GM11168 (cell line): ENCODE data around the gene BRF1.

Experiments
- in situ Hi-C: fragments of 300-500 bp; cut with MboI; formaldehyde crosslinking; loops from one replicate; pipeline ENCODE4 v1.12.0; 2022; ENCODE audit warnings: low sequenced_read_pairs; ENCODE audit not compliant: unreplicated experiment

BRF1 gene

DNA sequence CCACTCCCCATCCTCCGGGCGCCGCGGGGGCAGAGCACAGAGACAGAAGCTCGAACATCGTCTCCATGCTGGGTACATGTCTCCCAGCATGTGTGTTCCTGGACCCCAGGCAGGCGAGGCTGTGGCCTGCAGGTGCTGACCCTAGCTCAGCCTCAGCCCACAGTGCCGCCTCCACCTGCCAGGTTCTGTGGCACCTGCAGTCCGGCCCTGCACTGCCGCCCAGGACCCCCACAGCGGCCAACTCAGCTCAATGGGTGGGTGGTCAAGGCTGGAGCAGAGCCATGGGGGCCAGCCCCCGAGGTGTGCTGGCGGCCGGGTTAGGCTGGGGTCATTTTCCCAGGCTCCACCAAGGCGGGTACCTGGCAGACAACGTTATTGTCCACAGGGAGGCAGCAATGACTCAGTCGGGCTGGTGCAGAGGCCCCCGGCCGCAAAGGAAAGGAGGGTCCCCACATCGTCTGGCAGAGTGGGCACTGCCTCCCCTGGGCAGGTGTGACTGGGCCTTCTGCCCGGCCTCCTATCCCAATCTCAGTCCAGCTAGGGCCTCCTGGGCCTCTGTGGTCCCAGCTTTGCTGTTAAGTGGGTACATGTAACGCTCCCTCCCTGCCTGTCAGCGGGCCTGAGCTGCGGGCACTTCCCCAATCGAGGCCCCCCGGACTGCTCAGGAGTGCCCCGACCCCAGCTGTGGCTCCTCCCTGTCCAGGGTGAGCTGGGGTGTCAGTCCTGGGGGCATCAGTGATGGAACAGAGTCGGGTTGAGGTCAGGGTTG lies 99.5 kb downstream of the BRF1 start:
- in situ Hi-C loops: no loop called here

DNA sequence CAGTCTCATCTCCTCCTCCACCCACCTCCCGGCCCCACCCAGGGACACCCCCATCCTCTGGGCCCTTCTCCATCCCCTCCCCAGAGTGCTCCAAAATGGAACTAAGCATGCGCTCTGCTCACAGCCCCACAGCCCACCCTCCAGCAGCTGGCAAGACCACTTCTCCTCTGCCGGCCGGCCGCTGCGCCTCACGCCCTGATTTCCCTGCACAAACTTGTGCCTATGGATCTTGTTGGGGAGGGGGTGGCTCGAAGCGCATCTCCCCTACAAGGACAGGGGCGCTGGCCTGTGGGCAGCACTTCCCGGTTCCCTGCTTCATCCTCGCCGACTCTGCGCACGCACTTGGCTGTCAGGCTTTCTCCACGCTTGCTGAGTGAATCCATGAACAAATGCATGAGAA lies 100.2 kb downstream of the BRF1 start:
- in situ Hi-C loops: no loop called here

DNA sequence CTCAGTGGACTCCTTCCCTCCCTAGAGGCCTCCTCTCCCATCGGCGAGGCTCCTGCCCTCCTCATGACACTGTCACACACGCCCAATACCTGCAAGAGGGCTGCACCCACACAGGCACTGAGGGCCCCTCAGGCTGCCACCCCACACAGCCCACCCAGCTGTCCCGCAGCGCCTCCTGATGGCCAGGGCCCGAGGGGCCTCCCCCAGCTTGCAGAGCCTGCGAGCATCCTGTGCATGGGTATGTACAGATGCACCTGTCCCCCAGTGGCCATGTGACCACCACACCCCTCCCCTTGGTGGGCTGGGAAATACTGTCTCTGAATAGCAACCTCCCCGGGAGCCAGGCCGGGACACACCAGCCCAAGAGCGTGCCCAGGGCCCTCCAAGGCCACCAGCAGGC lies 100.7 kb downstream of the BRF1 start:
- in situ Hi-C loops: no loop called here

DNA sequence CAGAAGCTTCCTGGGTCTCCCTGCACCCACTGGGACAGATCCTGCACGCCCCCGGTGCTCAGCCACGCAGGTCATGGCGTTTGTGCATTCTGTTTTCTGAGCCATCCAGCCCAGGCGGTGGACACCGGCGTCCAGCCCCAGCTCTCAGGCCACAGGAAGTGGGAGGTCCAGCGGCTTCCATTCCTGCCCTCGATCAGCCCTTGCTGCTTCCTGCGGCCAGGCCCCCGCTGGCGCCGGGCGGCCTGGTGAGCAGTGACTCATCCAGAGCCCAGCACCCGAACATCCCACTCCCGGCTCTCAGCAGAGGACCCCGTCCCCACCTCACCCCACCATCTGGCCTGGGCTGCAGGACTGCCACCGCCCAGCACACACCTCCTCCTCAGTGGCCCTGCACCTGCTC lies 101.7 kb downstream of the BRF1 start:
- in situ Hi-C loops: no loop called here

DNA sequence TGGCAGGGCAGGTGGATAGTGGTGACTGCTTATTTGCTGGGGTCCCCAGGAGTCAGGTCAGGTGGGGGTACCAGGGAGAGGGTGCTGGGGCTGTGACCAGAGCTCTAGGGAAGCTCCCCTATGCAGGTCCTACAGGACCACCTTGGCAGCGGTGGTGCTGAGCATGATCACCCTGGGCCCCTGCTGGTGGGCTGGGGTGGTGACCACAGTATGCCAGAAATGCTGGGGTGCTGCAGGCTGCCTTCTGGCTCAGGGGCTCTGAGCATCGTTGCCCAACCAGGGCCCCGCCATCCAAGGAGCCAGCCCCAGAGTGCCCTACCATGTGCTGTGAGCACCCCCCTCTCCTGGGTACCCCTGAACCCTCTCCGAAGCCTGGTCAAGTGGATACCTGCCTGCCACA lies 102.2 kb downstream of the BRF1 start:
- in situ Hi-C loops: no loop called here

DNA sequence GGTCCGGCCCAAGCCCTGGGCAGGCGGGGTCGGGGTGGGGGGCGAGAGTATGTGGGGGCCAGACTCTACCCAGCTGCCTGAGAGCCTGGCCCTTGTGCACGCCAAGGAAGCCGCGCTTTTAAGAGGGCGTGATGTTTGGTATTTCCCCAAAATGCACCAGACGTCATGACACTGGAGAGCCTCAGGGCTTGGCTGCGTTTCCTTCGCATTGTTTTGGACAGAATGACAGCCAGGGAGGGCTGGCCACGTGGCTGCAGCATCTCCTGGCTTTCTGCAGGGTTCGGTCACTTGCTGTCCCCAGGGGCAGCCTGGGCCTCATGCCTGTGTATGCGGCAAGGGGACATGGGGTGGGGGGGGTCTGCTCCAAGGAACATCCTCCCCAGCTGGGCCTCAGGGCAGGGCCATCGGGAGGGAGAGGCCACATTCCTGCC lies 103.6 kb downstream of the BRF1 start:
- in situ Hi-C loops: no loop called here

DNA sequence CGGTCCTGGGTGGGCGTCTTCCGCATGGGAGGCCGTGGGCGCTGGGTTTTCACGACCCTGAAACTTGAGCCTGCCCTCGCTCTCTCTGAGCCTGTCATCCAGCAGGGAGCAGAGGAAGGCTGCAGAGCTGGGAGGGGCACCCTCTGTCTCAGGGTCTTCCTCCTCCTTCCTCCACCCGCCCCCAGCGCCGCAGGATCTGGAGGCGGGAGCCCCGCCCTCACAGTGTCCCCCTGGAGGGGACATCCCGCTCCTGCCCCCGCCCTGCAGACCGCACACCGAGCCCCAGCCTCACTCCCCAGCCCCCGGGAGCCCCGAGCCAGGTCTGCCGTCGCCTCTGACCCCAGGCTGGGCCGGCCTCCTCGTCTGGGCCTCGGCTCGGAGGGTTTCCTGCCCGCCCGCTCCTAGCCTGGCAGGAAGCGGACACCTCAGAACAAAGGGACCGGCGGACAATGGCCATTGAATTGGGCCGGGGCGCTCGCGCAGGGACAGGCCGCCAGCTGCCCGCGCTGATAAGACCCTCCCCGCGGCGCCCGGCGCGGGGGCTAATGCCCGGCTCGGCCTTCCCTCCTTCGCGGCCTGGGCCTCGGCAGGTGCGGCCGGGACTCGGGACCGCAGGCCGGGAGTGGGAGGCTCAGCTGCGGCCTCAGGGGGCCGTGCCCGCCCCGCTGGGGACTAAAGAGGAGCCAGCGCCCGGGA lies 104.4 kb downstream of the BRF1 start:
- in situ Hi-C loops: no loop called here

DNA sequence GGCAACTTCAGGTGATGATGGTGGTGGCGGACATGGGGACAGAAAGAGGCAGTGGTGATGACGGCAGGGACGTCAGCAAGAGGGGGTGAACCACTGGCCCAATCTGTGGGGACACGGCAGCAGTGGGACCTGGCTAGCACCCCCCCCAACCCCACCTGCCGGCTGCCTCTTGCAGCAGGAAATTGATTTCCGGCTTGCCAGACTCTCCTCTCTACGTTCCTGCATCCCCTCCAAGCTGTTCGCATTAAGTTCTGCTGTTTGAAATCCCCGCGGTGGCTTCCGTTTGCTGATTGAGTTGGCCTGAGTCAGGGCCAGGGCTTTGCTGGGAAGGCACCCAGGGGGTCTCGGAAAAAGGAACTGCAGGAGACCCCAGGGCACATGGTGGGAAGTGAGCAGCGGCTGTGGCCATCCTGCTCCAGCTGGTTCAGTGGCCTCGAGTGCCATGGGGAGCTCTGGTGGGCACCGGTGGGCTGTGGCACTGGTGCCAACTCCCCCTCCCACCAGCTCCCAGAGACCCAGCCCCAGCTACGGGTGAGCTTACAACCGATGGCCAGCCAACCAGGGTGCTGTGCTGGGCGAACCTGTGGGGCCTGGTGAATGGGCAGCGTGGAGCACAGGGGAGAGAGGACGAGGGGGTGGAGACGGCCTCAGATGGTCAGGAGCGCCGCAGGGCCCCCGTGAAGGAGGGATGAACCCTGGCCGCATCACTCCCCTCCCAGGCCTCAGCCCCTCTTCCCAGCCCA lies 105.1 kb downstream of the BRF1 start:
- in situ Hi-C loops: no loop called here

DNA sequence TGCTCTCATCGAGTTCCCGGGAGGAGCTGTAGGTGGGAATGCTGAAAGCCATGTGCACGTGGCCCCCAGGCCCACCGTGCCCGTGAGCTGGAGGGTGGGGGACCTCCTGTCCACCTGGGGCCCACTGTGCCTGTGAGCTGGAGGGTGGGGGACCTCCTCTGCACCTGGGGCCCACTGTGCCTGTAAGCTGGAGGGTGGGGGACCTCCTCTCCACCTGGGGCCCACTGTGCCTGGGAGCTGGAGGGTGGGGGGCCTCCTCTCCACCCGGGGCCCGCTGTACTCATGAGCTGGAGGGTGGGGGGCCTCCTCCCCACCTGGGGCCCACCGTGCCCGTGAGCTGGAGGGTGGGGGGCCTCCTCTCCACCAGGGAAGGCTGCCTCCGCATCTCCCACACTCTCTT lies 105.8 kb downstream of the BRF1 start:
- in situ Hi-C loops: no loop called here

DNA sequence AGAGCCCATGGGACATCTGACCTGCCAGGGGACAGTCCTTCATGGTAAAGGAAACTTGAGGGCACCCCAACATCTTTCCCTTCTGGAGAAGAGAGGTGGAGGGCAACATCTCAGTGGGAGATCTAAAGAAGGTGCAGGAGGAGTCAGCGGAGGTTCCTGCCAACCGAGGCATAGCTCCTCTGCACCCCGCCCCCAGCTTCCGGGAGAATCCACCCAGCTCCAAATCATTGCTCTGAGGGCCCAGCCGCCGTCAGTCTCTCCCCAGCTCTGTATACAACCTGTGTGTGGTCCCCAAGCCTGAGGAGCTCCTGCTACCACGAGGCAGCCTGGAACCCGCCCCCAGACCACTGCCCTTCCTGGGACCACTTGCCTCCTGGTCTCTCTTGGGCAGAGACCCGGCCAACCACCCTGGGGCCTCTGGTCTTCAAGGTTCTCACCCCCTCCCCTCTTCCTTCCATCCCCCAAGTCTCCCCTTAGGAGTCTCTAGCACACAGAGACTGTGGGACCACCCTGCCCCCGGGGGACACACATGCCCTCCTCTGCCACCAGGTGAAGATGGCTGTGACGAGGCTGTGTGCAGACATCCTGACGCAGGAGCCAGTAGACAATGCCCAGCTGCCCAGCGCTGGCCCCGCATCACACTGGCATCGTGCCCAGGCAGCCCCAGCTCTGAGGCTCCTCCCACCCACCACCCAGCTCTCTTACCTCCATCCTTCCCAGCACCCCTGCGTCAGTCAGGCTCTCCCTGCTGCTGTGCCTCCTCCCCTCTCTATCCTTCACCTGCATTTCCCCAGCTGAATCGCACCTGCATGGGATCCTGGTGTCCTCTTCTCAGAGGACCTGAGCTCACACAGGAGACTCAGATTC lies 106.7 kb downstream of the BRF1 start:
- in situ Hi-C loops: loop anchor here (5.0 kb wide), 1 partner anchor 158 kb away; no protein-coding TSS in a partner anchor

DNA sequence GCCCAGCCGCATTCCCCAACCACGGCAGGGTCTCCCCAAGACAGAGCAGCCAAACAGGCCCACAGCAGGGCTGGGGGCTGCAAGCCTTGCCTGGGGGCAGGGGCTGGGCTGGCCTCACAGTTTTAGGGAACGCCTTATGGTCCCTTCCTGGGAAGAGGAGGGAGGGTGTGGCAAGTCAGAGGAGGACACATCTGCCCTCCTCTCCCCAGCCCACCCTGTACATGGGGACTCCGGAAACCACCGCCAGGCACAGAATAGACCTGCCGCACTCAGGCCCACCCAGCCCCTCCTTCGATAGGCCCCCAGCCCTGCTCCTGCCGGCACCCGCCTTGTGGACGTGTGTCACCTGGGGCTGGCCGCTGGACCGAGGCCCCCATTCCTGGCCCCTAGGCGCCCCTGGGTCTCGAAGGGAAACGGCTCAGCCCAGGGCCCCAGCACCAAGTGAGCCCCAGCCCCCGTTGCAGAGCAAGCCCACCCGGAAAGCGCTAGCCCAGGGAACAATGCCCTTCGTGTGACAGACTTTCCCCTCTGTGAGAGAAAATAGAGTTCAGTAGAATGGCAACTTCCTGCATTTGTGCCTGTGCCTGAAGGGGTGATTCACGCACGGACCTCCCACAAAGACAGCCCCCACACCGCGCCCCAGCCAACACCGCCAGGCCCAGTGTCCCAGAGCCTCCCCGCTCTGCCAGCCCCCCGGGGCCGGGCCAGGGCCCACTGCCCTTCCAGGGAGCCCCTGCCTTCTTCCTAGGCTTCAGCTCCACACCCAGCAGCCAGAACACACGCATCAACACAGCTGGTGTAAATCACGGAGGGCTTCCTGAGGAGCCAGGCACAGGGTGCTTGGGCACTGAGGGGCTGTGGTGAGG lies 107.7 kb downstream of the BRF1 start:
- in situ Hi-C loops: loop anchor here (5.0 kb wide), 1 partner anchor 159 kb away; no protein-coding TSS in a partner anchor

DNA sequence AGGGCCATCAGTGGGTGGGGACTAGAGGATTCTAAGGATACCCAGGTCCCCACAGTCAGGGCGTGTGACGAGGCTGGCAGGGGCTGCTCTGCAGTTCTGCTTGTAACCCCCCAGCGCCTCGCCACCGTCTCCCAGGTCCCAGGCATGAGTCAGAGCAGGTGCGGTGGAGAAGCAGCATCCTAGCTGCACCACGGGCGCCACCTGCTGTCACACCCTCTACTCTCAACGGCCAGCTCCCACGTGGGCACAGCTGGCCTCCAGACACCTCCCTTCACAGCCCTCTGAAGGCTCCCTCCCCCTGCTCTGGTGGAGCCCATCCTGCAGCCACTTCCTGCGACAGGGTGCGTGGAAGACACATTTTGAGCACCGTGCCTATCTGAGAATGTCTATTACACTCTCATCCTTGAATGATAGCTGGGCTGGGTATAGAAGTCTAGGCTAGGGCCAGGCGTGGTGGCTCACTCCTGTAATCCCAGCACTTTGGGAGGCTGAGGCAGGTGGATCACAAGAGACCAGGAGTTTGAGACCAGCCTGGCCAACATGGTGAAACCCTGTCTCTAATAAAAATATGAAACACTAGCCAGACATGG lies 112.8 kb downstream of the BRF1 start:
- in situ Hi-C loops: no loop called here

DNA sequence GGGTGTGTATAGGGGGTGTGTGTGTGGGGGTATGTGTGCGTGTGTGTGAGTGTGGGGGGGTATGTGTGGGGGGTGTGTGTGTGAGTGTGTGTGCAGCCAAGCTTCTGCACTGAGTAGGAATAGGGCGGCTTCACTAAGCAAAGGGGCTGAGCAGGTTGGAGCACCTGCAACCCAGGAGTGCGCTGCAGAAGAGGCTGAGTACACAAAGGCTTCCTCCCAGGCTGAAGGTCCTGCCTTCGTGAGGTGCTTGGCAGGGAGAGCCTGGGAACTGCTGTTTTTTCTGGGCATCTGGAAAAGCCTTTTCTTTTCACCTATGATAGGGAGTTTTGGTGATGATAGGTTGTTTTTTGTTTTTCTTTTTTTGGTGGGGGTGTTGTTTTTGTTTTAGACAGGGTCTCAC lies 113.7 kb downstream of the BRF1 start:
- in situ Hi-C loops: no loop called here

DNA sequence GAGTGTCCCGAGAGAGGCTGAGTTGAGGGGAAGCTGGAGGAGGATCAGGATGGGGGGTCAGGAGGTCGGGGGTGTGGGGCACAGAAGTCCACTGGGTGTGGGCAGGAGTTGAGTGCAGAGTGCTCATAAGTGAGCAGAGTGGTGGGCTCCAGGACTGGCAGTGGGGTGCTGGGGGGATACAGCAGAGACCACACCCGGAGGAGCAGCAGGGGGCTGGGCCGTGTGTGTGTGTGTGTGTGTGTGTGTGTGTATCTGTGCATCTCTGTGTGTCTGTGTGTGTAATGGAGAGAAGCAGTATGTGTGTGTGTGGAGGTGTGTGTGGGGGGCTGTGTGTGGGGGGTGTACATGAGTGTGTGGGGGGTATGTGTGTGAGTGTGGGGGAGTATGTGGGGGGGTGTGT lies 114.8 kb downstream of the BRF1 start:
- in situ Hi-C loops: no loop called here

DNA sequence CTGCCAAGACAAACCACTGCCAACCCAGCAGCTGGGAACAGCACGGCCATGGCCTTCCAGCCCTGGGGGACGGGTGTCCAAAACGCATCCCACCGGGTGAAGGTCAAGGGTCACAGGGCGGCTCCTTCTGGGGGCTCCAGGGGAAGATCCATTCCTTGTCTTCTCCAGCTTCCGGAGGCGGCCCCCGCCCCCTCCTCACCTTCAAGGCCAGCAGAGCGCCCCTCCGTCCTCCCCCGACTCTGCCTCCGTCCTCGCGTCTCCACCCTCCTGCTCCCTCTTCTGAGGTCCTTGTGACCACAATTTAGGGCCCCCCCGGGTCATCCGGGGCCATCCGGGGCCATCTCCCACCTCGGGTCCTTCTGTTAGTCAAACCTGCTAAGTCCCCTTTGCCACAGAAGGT lies 115.8 kb downstream of the BRF1 start:
- in situ Hi-C loops: no loop called here

DNA sequence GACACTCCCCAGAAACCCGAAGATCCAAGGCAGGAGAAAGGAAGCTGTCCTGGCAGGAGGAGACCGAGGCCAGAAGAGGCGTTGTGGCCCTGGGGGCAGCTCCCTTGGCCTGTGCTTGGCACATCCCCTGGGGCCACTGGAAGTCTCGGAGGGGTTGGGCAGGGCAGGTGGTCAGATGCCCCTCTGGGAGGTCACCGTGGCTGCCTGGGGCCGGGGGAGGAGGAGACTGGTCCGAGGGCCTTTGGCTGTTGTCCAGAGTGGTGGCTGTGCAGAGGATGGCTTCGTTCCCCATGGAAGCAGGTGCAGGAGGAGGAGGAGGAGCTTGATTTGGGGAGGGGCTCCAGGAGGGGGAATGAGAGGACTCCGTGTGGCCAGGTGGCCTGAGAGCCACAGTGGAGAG lies 116.3 kb downstream of the BRF1 start:
- in situ Hi-C loops: no loop called here

DNA sequence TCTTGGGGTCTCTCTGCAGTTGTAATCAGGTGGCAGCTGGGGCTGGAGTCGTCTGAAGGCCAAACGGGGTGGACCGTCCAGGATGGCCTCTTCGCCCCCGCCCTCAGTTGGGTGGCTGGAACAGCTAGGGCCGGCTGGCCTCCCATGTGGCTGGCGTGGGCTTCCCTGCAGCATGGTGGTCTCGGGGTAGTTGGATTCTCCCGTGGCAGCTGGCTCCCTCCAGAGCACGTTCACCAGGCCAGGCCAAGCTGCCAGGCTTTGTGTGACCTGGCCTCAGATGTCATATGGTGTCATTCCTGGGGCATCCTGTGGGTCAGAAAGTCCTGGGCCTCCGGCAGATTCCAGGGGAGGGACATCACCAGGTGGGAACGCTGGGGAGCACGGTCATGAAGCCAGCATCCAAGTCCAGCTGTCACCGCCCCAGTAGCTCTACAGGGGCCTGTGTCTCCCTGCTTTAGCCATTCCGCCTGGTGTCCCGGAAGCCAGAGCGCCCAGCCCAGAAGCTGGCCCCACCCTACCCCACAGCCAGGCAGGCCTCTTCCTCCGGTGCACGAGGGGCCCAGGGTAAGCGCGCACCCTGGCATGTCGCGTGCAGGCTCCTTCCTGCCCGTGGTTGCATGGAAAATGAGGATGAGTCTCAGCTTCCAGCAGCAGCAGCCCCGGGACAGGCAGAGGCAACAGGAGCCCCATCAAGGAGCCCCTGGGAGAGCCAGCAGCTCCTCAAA lies 118.3 kb downstream of the BRF1 start:
- in situ Hi-C loops: no loop called here

DNA sequence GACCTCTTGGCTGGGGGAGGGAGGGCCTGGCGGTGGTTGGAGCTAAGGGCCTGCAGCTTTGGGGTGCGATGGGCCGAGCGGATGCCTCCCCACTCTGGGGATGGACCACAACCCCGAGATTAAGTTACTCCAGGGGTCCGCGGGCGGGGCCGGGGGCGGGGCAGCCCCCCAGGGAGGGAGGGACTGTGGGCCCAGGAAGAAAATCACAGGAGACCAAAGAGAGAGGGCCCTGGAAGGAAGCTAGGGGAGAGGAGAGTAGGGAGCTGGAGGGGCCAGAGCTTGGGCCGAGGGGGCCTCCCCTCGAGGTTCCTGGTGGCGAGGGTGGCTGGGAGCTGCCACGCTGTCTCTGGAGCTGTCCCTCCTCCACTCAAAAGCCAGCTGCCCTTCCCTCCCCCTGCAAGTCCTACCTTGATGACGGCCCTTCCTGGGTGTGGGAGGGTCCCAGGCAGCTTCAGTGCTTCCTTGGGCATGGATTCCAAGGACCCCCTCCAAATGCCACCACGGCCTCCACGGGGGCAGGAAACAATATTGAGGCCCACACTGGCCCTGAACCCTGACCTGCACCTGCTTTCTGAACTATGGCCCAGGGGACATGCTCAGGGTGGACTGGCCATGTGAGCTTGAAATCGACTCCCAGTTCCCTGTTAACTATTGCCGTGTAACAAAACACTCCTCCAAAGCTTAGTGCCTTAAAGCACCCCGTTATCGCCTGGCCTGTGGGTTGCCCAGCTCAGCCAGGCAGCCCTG lies 119.1 kb downstream of the BRF1 start:
- in situ Hi-C loops: no loop called here
